A549 (cell line): ENCODE measurements around the gene PLD2. TPM values are rescaled to one million over a fixed set of nuclear protein-coding genes. Genes with fewer than 3 reads are reported as not detected.

Experiments
- ATAC-seq, 2 experiments: fragments of 200-7000 bp in 1 of 2; fragments of >200 bp in 1 of 2; cut with Nextera tagmentation in 1 of 2; cut with Tn5 transposase in 1 of 2; 3 replicates each; pipeline versions ENCODE4 v1.8.0 to v1.9.1; 2018 to 2020; ENCODE audit warnings: mild to moderate bottlenecking in 1 of 2, moderate library complexity in 1 of 2
- CTCF ChIA-PET: fragments of 300-600 bp; sonication (Branson Sonifier 250); formaldehyde crosslinking; extraction: SDS; loops from one replicate; lab custom pipeline; 2021; ENCODE audit warnings: antibody characterized with exemption, inconsistent platforms; lab: Yijun Ruan, JAX
- POLR2A ChIA-PET: fragments of 350-600 bp; formaldehyde crosslinking; extraction: SDS; loops from one replicate; lab custom pipeline; 2021; ENCODE audit warnings: antibody characterized with exemption, inconsistent platforms; lab: Yijun Ruan, JAX
- DNase-seq, 2 experiments: peaks; one replicate each; pipeline versions ENCODE4 v3.0.0 to v3.0.0-alpha.2; 2011 to 2016; ENCODE audit warnings: low read depth in 1 of 2, low spot score in 1 of 2
- FAIRE-seq: peaks from 2 replicates; lab custom pipeline; 2011; peaks lifted over from hg19 to GRCh38; lab: Jason Lieb, UNC
- H3K27ac ChIP-seq, 2 experiments: fragments of >200 bp; sonication (Bioruptor Twin); formaldehyde crosslinking; 3 replicates each; pipeline ENCODE4 v1.5.1; 2016 to 2017
- H3K4me1 ChIP-seq: fragments of >200 bp; sonication (Bioruptor Twin); formaldehyde crosslinking; 3 replicates; pipeline ENCODE4 v1.6.1; 2016
- H3K4me2 ChIP-seq: fragments of >200 bp; sonication (Bioruptor Twin); formaldehyde crosslinking; 3 replicates; pipeline ENCODE4 v1.6.1; 2016
- H3K4me3 ChIP-seq: fragments of >200 bp; sonication (Bioruptor Twin); formaldehyde crosslinking; 3 replicates; pipeline ENCODE4 v1.5.1; 2016
- H3K9me3 ChIP-seq: fragments of >200 bp; sonication (Bioruptor Twin); formaldehyde crosslinking; 3 replicates; pipeline ENCODE4 v1.6.1; 2016
- ATOH8 ChIP-seq: fragments of 250-450 bp; sonication (Bioruptor Pico); IDR thresholded peaks from 2 replicates; pipeline ENCODE4 v1.5.0; 2020; ENCODE audit warnings: low read depth, mild to moderate bottlenecking, moderate library complexity
- BCL3 ChIP-seq: fragments of >200 bp; sonication (Bioruptor Twin); formaldehyde crosslinking; IDR thresholded peaks from 3 replicates; pipeline ENCODE4 v1.6.1; 2016
- BHLHE40 ChIP-seq: IDR thresholded peaks from 2 replicates; pipeline ENCODE4 v1.6.1; 2012; ENCODE audit warnings: low read depth, low read length, inconsistent platforms
- CBX2 ChIP-seq: fragments of 200-600 bp; sonication (generic); IDR thresholded peaks from 2 replicates; pipeline ENCODE4 v1.6.1; 2016; ENCODE audit warnings: low read depth, mild to moderate bottlenecking, borderline replicate concordance
- CBX8 ChIP-seq: fragments of 200-600 bp; sonication (generic); IDR thresholded peaks from 2 replicates; pipeline ENCODE4 v1.6.1; 2016
- CEBPB ChIP-seq, 2 experiments: fragments of >200 bp in 1 of 2; sonication (Bioruptor Twin) in 1 of 2; formaldehyde crosslinking in 1 of 2; IDR thresholded peaks; 2 replicates each; pipeline ENCODE4 v1.6.1; 2012 to 2016
- CHD2 ChIP-seq: fragments of 150-350 bp; IDR thresholded peaks from 2 replicates; pipeline ENCODE4 v1.6.1; 2014; ENCODE audit warnings: low read length; ENCODE audit not compliant: partially characterized antibody
- ELK1 ChIP-seq: fragments of 150-350 bp; IDR thresholded peaks from 2 replicates; pipeline ENCODE4 v1.6.1; 2014; ENCODE audit warnings: low read depth, mild to moderate bottlenecking, low read length
- HDAC2 ChIP-seq: fragments of 200-600 bp; sonication (generic); IDR thresholded peaks from 2 replicates; pipeline ENCODE4 v1.6.1; 2016
- HOXB13 ChIP-seq: fragments of 250-450 bp; sonication (Bioruptor Pico); IDR thresholded peaks from 2 replicates; pipeline ENCODE4 v1.5.0; 2020; ENCODE audit warnings: low read depth, mild to moderate bottlenecking, moderate library complexity
- JUN ChIP-seq, 2 experiments: fragments of >200 bp; sonication (Bioruptor Twin); formaldehyde crosslinking; IDR thresholded peaks; 2 replicates in 1 of 2; 3 replicates in 1 of 2; pipeline ENCODE4 v1.6.1; 2016 to 2017
- KDM1A ChIP-seq: fragments of 200-600 bp; sonication (generic); IDR thresholded peaks from 2 replicates; pipeline ENCODE4 v1.6.1; 2016; ENCODE audit warnings: low read depth, mild to moderate bottlenecking
- MAZ ChIP-seq: fragments of 150-350 bp; IDR thresholded peaks from 2 replicates; pipeline ENCODE4 v1.6.1; 2014; ENCODE audit warnings: antibody characterized with exemption, low read depth, low read length, borderline replicate concordance
- NPAS2 ChIP-seq: fragments of 250-450 bp; sonication (Bioruptor Pico); IDR thresholded peaks from 2 replicates; pipeline ENCODE4 v1.8.0; 2022; ENCODE audit warnings: mild to moderate bottlenecking, moderate library complexity, borderline replicate concordance
- PBX3 ChIP-seq: IDR thresholded peaks from 2 replicates; pipeline ENCODE4 v1.6.1; 2012
- POLR2A ChIP-seq: IDR thresholded peaks from 2 replicates; pipeline ENCODE4 v1.6.1; 2012; ENCODE audit warnings: mild to moderate bottlenecking, low read length
- POLR2AphosphoS2 ChIP-seq: conservative IDR thresholded peaks from 2 replicates; pipeline ENCODE4 v1.6.1; 2012; ENCODE audit warnings: low read length, improper control_type of control experiment, inconsistent platforms
- RAD21 ChIP-seq, 2 experiments: fragments of >200 bp in 1 of 2; sonication (Bioruptor Twin) in 1 of 2; formaldehyde crosslinking in 1 of 2; IDR thresholded peaks in 1 of 2; conservative IDR thresholded peaks in 1 of 2; 2 replicates in 1 of 2; 3 replicates in 1 of 2; pipeline ENCODE4 v1.6.1; 2012 to 2018; ENCODE audit warnings: inconsistent platforms in 1 of 2
- RNF2 ChIP-seq: fragments of 200-600 bp; sonication (generic); IDR thresholded peaks from 2 replicates; pipeline ENCODE4 v1.6.1; 2016; ENCODE audit warnings: low read depth, mild to moderate bottlenecking, antibody characterized with exemption, moderate library complexity, borderline replicate concordance
- SREBF2 ChIP-seq: fragments of 450-650 bp; IDR thresholded peaks from 2 replicates; pipeline ENCODE4 v1.6.1; 2014; ENCODE audit warnings: mild to moderate bottlenecking, moderate library complexity
- TFCP2L1 ChIP-seq: fragments of 250-450 bp; sonication (Bioruptor Pico); IDR thresholded peaks from 2 replicates; pipeline ENCODE4 v1.5.0; 2021; ENCODE audit warnings: mild to moderate bottlenecking
- ZFP36 ChIP-seq: fragments of 450-650 bp; IDR thresholded peaks from 2 replicates; pipeline ENCODE4 v1.6.1; 2014; ENCODE audit warnings: borderline replicate concordance; ENCODE audit not compliant: partially characterized antibody
- ZNF302 ChIP-seq: fragments of 250-450 bp; sonication (Bioruptor Pico); IDR thresholded peaks from 2 replicates; pipeline ENCODE4 v1.9.0; 2021; ENCODE audit warnings: inconsistent platforms, mild to moderate bottlenecking, moderate library complexity
- ZSCAN20 ChIP-seq: fragments of 250-450 bp; sonication (Bioruptor Pico); IDR thresholded peaks from 2 replicates; pipeline ENCODE4 v1.8.0; 2022; ENCODE audit warnings: mild to moderate bottlenecking, moderate library complexity
- WGBS: methylation state at CpG from one replicate; pipeline ENCODE4 v1.1.6; 2017; ENCODE audit errors: missing lambda C conversion rate; 5-methylcytosine and 5-hydroxymethylcytosine counted together
- polyA plus RNA-seq, 4 experiments: library from polyadenylated mRNA; depleted of rRNA in 3 of 4; stranded (reverse); fragments of >200 nt; fragmentation: RNase III in 1 of 4; extraction: RNeasy Plus Mini Kit Qiagen cat#74134 plus additional on column Dnase treatment in 1 of 4; gene quantifications; 2 replicates in 3 of 4; 3 replicates in 1 of 4; pipeline ENCODE4 v1.2.3, GENCODE V29; 2011 to 2017

PLD2 gene
- polyA plus RNA-seq, 2 of the 4 experiments (the other 2 are of a cell fraction): 17.0 to 23.0 TPM

GRCh38 chr17:4858882-4859260, 51.9 kb downstream of the PLD2 start:
- ChIA-PET POLR2A (no interaction called here), CTCF (interaction anchor here (0.9 to 3.0 kb wide), 7 partner anchors 16 to 149 kb away, joined by 3 to 12 read pairs (median 3); partner anchors contain the start of genes ARRB2 and CHRNE)
- no peak overlapping the region for H3K4me3 ChIP-seq
- TF ChIP-seq MAZ (no peak), TFCP2L1 (CRISPR knock-in tag) (no peak), HDAC2 (no peak), POLR2AphosphoS2 (no peak), RAD21 (conservative IDR thresholded peaks at IDR 0.05 in 1 of 2, IDR thresholded peaks at IDR 0.05 in 1 of 2) (no peak)
- DNase-seq (no peak), ATAC-seq (peak; percentile 51 to 64; a peak in 4 of 6 replicates), FAIRE-seq (no peak)
- H3K4me1 ChIP-seq: peaks cover 24% of the 10 kb centered on the region
- WGBS: 8% methylated on average over 5 of the region's 5 CpGs
- H3K9me3 ChIP-seq: no peaks in the 10 kb centered on the region
- H3K27ac ChIP-seq: peak overlapping the region; percentile 5 to 76; a peak in 4 of 6 replicates
- peak overlapping the region; percentile 37 for H3K4me2 ChIP-seq

- H3K4me1 ChIP-seq: peaks cover 20% of the 10 kb centered on the region
- POLR2A ChIA-PET: no interaction called here
These were observed 53.1 kb downstream of the PLD2 start for GRCh38 chr17:4859816-4860625.

GRCh38 chr17:4860651-4861050, 53.7 kb downstream of the PLD2 start:
- no peak overlapping the region for H3K27ac ChIP-seq
- CTCF ChIA-PET: interaction anchor here (0.6 to 5.5 kb wide), 8 partner anchors 9 to 294 kb away, joined by 3 to 23 read pairs (median 4); partner anchors contain the start of genes GLTPD2 and MINK1
- H3K9me3 ChIP-seq: no peaks in the 10 kb centered on the region
- ATAC-seq (peak in 1 of 2 experiments; percentile 31; a peak in 1 of 6 replicates), FAIRE-seq (no peak), DNase-seq (no peak)
- H3K4me3 ChIP-seq: no peak overlapping the region
- TF ChIP-seq POLR2AphosphoS2 (no peak), HDAC2 (no peak), MAZ (no peak), NPAS2 (CRISPR knock-in tag) (no peak), JUN (IDR thresholded peaks at IDR 0.05) (no peak), CEBPB (IDR thresholded peaks at IDR 0.05) (no peak), ELK1 (no peak)
- H3K4me1 ChIP-seq: peaks cover 20% of the 10 kb centered on the region
- WGBS: 90% methylated on average over 9 of the region's 9 CpGs
- POLR2A ChIA-PET: no interaction called here
- no peak overlapping the region for H3K4me2 ChIP-seq

More at GRCh38 chr17:4859816-4860625, 53.1 kb downstream of the PLD2 start:
- FAIRE-seq: no peak
- H3K4me2 ChIP-seq: no peak overlapping the region
- CTCF ChIA-PET: interaction anchor here (1.0 to 5.5 kb wide), 7 partner anchors 10 to 293 kb away, joined by 4 to 23 read pairs (median 9); partner anchors contain the start of genes ARRB2, GLTPD2 and MINK1
- no peak for TF ChIP-seq ATOH8 (CRISPR knock-in tag)
- TF ChIP-seq CHD2: no peak
- TF ChIP-seq SREBF2: no peak
- TF ChIP-seq KDM1A: no peak
- TF ChIP-seq ZSCAN20 (CRISPR knock-in tag): no peak
- TF ChIP-seq ZNF302: no peak
- no peak for TF ChIP-seq BCL3
- no peak for TF ChIP-seq PBX3
- no peak for TF ChIP-seq CBX2
- TF ChIP-seq POLR2AphosphoS2: no peak
- no peak for TF ChIP-seq ZFP36
- TF ChIP-seq BHLHE40: no peak
- TF ChIP-seq CBX8: no peak
- TF ChIP-seq POLR2A: no peak
- TF ChIP-seq HOXB13 (CRISPR knock-in tag): no peak
- no peak for TF ChIP-seq RNF2
- no peak for DNase-seq
- WGBS: 93% methylated on average over 32 of the region's 32 CpGs
- H3K9me3 ChIP-seq: no peaks in the 10 kb centered on the region
- no peak for ATAC-seq
- H3K4me3 ChIP-seq: no peak overlapping the region
- H3K27ac ChIP-seq: no peak overlapping the region
